H1 (cell line): Measurements from ENCODE around the gene TMEM116. TPM values are rescaled to one million over a fixed set of nuclear protein-coding genes. Genes with fewer than 3 reads are reported as not detected.

Experiments used
- CTCF ChIA-PET: fragments of 300-600 bp; sonication (Branson Sonifier 250); formaldehyde crosslinking; loops from one replicate; lab custom pipeline; 2021; ENCODE audit not compliant: partially characterized antibody; lab: Charles Lee
- POLR2A ChIA-PET: fragments of 300-600 bp; sonication (Branson Sonifier 250); formaldehyde crosslinking; loops from one replicate; lab custom pipeline; 2021; ENCODE audit warnings: inconsistent platforms; ENCODE audit not compliant: partially characterized antibody; lab: Charles Lee
- DNase-seq, 2 experiments: peaks; one replicate each; pipeline versions ENCODE4 v3.0.0 to v3.0.0-alpha.2; 2010 to 2022; ENCODE audit warnings: low spot score in 2 of 2, low read depth in 1 of 2, mixed read lengths in 1 of 2
- FAIRE-seq: peaks from 2 replicates; lab custom pipeline; 2011; peaks lifted over from hg19 to GRCh38; lab: Jason Lieb, UNC
- H2AFZ ChIP-seq: 2 replicates; pipeline ENCODE4 v1.8.1; 2012; ENCODE audit warnings: low read length, inconsistent platforms
- H2AK5ac ChIP-seq: 2 replicates; pipeline ENCODE4 v1.6.1; 2013; ENCODE audit warnings: low read depth, low read length
- H2BK120ac ChIP-seq: replicated peaks from 2 replicates; pipeline ENCODE3; 2013; ENCODE audit warnings: low read depth, low read length, inconsistent platforms
- H2BK12ac ChIP-seq: 2 replicates; pipeline ENCODE4 v1.6.1; 2013; ENCODE audit warnings: low read depth, low read length
- H2BK15ac ChIP-seq: 2 replicates; pipeline ENCODE4 v1.6.1; 2013; ENCODE audit warnings: low read length
- H2BK20ac ChIP-seq: 2 replicates; pipeline ENCODE4 v1.6.1; 2013; ENCODE audit warnings: low read length
- H2BK5ac ChIP-seq: 2 replicates; pipeline ENCODE4 v1.6.1; 2013; ENCODE audit warnings: low read depth, low read length
- H3K14ac ChIP-seq: 2 replicates; pipeline ENCODE4 v1.6.1; 2013; ENCODE audit warnings: inconsistent platforms; ENCODE audit not compliant: insufficient read length
- H3K18ac ChIP-seq: 2 replicates; pipeline ENCODE4 v1.6.1; 2013; ENCODE audit warnings: low read length; ENCODE audit errors: extremely low read depth
- H3K23ac ChIP-seq: 2 replicates; pipeline ENCODE4 v1.6.1; 2013; ENCODE audit warnings: inconsistent platforms; ENCODE audit not compliant: insufficient read length
- H3K23me2 ChIP-seq: 2 replicates; pipeline ENCODE4 v1.6.1; 2013; ENCODE audit warnings: low read depth, low read length
- H3K27ac ChIP-seq: 2 replicates; pipeline ENCODE4 v1.6.1; 2011; ENCODE audit warnings: low read depth, low read length, inconsistent platforms
- H3K27me3 ChIP-seq, 4 experiments: replicated peaks in 1 of 4; 1 replicate in 1 of 4; 2 replicates in 3 of 4; pipeline versions ENCODE4 v1.6.1 to v1.8.1; 2011 to 2013; ENCODE audit warnings: low read length in 3 of 4, mild to moderate bottlenecking in 3 of 4, inconsistent platforms in 2 of 4, mixed read lengths in 2 of 4, moderate library complexity in 1 of 4; ENCODE audit not compliant: control insufficient read depth in 3 of 4, insufficient read depth in 3 of 4; ENCODE audit errors: extremely low read depth in 1 of 4
- H3K36me3 ChIP-seq, 4 experiments: 2 replicates each; pipeline versions ENCODE4 v1.6.1 to v1.8.1; 2011 to 2013; ENCODE audit warnings: mild to moderate bottlenecking in 4 of 4, low read length in 3 of 4, moderate library complexity in 2 of 4, control low read depth in 1 of 4, inconsistent platforms in 1 of 4; ENCODE audit not compliant: insufficient read depth in 4 of 4, control insufficient read depth in 2 of 4
- H3K4ac ChIP-seq: replicated peaks from 2 replicates; pipeline ENCODE3; 2013; ENCODE audit warnings: low read length, low read depth, mixed read lengths, inconsistent platforms; ENCODE audit not compliant: insufficient read length
- H3K4me1 ChIP-seq, 4 experiments: replicated peaks in 1 of 4; 1 replicate in 1 of 4; 2 replicates in 3 of 4; pipeline versions ENCODE4 v1.6.1 to v1.8.1; 2011 to 2013; ENCODE audit warnings: low read length in 3 of 4, inconsistent platforms in 2 of 4, mixed read lengths in 1 of 4; ENCODE audit not compliant: insufficient read depth in 4 of 4, control insufficient read depth in 3 of 4
- H3K4me2 ChIP-seq, 2 experiments: 2 replicates each; pipeline versions ENCODE4 v1.6.1 to v1.8.1; 2011 to 2013; ENCODE audit warnings: low read depth in 2 of 2, low read length in 2 of 2, control low read depth in 1 of 2, inconsistent platforms in 1 of 2, mild to moderate bottlenecking in 1 of 2; ENCODE audit not compliant: insufficient read depth in 1 of 2
- H3K4me3 ChIP-seq, 4 experiments: fragments of 200-600, 300-600 bp in 1 of 4; sonication (generic), shearing (Covaris generic), sonication (Bioruptor Twin) in 1 of 4; 2 replicates each; pipeline versions ENCODE4 v1.5.1 to v1.8.1; 2011 to 2016; ENCODE audit warnings: low read length in 4 of 4, low read depth in 3 of 4, control low read depth in 2 of 4, inconsistent platforms in 2 of 4, mild to moderate bottlenecking in 2 of 4, mixed read lengths in 1 of 4, moderate library complexity in 1 of 4; ENCODE audit not compliant: insufficient read depth in 2 of 4; ENCODE audit errors: extremely low read depth in 1 of 4
- H3K56ac ChIP-seq: replicated peaks from 2 replicates; pipeline ENCODE3; 2013; ENCODE audit warnings: low read depth, mild to moderate bottlenecking, mixed read lengths, low read length, inconsistent platforms; ENCODE audit not compliant: insufficient read length
- H3K79me1 ChIP-seq: 2 replicates; pipeline ENCODE4 v1.6.1; 2013; ENCODE audit warnings: low read depth, low read length, control low read depth
- H3K79me2 ChIP-seq, 2 experiments: 2 replicates each; pipeline versions ENCODE4 v1.6.1 to v1.8.1; 2012 to 2013; ENCODE audit warnings: low read length in 2 of 2, mild to moderate bottlenecking in 2 of 2, inconsistent platforms in 1 of 2; ENCODE audit not compliant: insufficient read depth in 2 of 2, control insufficient read depth in 1 of 2
- H3K9ac ChIP-seq, 4 experiments: replicated peaks in 1 of 4; 1 replicate in 1 of 4; 2 replicates in 3 of 4; pipeline versions ENCODE4 v1.6.1 to v1.8.1; 2011 to 2013; ENCODE audit warnings: low read depth in 3 of 4, low read length in 3 of 4, control low read depth in 2 of 4, mild to moderate bottlenecking in 2 of 4, moderate library complexity in 2 of 4, inconsistent platforms in 1 of 4; ENCODE audit errors: extremely low read depth in 1 of 4
- H3K9me3 ChIP-seq, 2 experiments: 2 replicates each; pipeline versions ENCODE4 v1.6.1 to v1.8.1; 2012 to 2013; ENCODE audit warnings: mild to moderate bottlenecking in 2 of 2, moderate library complexity in 2 of 2, control low read depth in 1 of 2, inconsistent platforms in 1 of 2, low read depth in 1 of 2, low read length in 1 of 2, mixed read lengths in 1 of 2; ENCODE audit not compliant: insufficient read depth in 2 of 2
- H4K20me1 ChIP-seq, 2 experiments: replicated peaks in 1 of 2; 2 replicates each; pipeline versions ENCODE3 to v1.8.1; 2011 to 2013; ENCODE audit warnings: inconsistent platforms in 2 of 2, low read length in 2 of 2, mild to moderate bottlenecking in 1 of 2; ENCODE audit not compliant: insufficient read depth in 2 of 2, control insufficient read depth in 1 of 2
- H4K5ac ChIP-seq: 2 replicates; pipeline ENCODE4 v1.6.1; 2013; ENCODE audit warnings: low read length, low read depth, mixed read lengths, inconsistent platforms; ENCODE audit not compliant: insufficient read length
- H4K8ac ChIP-seq: 2 replicates; pipeline ENCODE4 v1.8.0; 2013; ENCODE audit warnings: mild to moderate bottlenecking, moderate library complexity, low read length, inconsistent platforms; ENCODE audit not compliant: insufficient read depth; ENCODE audit errors: extremely low read depth
- H4K91ac ChIP-seq: replicated peaks from 2 replicates; pipeline ENCODE3; 2013; ENCODE audit warnings: low read length, mixed read lengths, inconsistent platforms; ENCODE audit not compliant: insufficient read length
- BACH1 ChIP-seq: IDR thresholded peaks from 2 replicates; pipeline ENCODE4 v1.6.1; 2012; ENCODE audit warnings: low read length, improper control_type of control experiment
- EZH2 ChIP-seq: fragments of 200-600 bp; sonication (generic); IDR thresholded peaks from 2 replicates; pipeline ENCODE4 v1.7.1; 2012; ENCODE audit warnings: low read depth, mild to moderate bottlenecking, moderate library complexity, low read length, inconsistent platforms; ENCODE audit not compliant: severe bottlenecking
- HDAC2 ChIP-seq, 2 experiments: fragments of 300-600 bp in 1 of 2; sonication (generic) in 1 of 2; IDR thresholded peaks; 2 replicates each; pipeline ENCODE4 v1.6.1; 2011 to 2012; ENCODE audit warnings: low read depth in 2 of 2, low read length in 2 of 2, mild to moderate bottlenecking in 2 of 2, moderate library complexity in 2 of 2, borderline replicate concordance in 1 of 2, inconsistent platforms in 1 of 2
- RNF2 ChIP-seq: fragments of 200-900, 300-1000 bp; sonication (generic); IDR thresholded peaks from 2 replicates; pipeline ENCODE4 v1.7.1; 2016; ENCODE audit warnings: borderline replicate concordance, low read depth, mild to moderate bottlenecking, antibody characterized with exemption, low read length; ENCODE audit not compliant: poor library complexity, severe bottlenecking; ENCODE audit errors: missing control alignments
- SIN3A ChIP-seq, 2 experiments: IDR thresholded peaks in 1 of 2; conservative IDR thresholded peaks in 1 of 2; 2 replicates each; pipeline ENCODE4 v1.6.1; 2011 to 2012; ENCODE audit warnings: low read length in 2 of 2, improper control_type of control experiment in 1 of 2, low read depth in 1 of 2, mild to moderate bottlenecking in 1 of 2
- SP2 ChIP-seq: IDR thresholded peaks from 2 replicates; pipeline ENCODE4 v1.6.1; 2012; ENCODE audit warnings: mild to moderate bottlenecking, low read length, inconsistent platforms
- SP4 ChIP-seq: IDR thresholded peaks from 2 replicates; pipeline ENCODE4 v1.6.1; 2012; ENCODE audit warnings: low read length, inconsistent platforms
- TEAD4 ChIP-seq: IDR thresholded peaks from 2 replicates; pipeline ENCODE4 v1.6.1; 2012; ENCODE audit warnings: low read depth, low read length, inconsistent platforms, mixed read lengths
- YY1 ChIP-seq: IDR thresholded peaks from 2 replicates; pipeline ENCODE4 v1.6.1; 2011; ENCODE audit warnings: low read depth, mild to moderate bottlenecking, low read length
- WGBS, 2 experiments: shearing (Covaris generic) in 1 of 2; methylation state at CpG; one replicate each; pipeline versions ENCODE4 v1.1.6 to v1.1.7; 2013 to 2015; ENCODE audit warnings: low lambda C conversion rate in 2 of 2, mixed read lengths in 2 of 2, inconsistent platforms in 1 of 2, low coverage in 1 of 2, missing lambda C conversion rate in 1 of 2; ENCODE audit not compliant: insufficient replicate concordance in 2 of 2, insufficient coverage in 1 of 2, insufficient read length in 1 of 2; ENCODE audit errors: extremely low coverage in 1 of 2, missing lambda C conversion rate in 1 of 2; 5-methylcytosine and 5-hydroxymethylcytosine counted together
- polyA plus RNA-seq, 7 experiments: library from polyadenylated mRNA; depleted of rRNA in 3 of 7; stranded (reverse) in 5 of 7; unstranded in 2 of 7; fragments of >200 nt in 5 of 7; fragments of 200-250 nt in 2 of 7; gene quantifications; 1 replicate in 5 of 7; 2 replicates in 1 of 7; 4 replicates in 1 of 7; pipeline versions ENCODE4 v1.2.1 to v1.2.3, GENCODE V29; 2011 to 2013; ENCODE audit warnings: missing spikeins in 2 of 7, mixed read lengths in 2 of 7
- total RNA-seq: library from RNA; stranded (reverse); fragmentation: NEBNext Ultra II Directional; extraction: Animal tissue kit (Norgen Biotek cat#: 25700); gene quantifications from 2 replicates; pipeline ENCODE4 v1.2.1, GENCODE V29; 2021
- TF ChIP-seq, protein P1 (sequence below): IDR thresholded peaks from 2 replicates; pipeline ENCODE4 v1.6.1; 2012; ENCODE audit warnings: inconsistent platforms
- TF ChIP-seq, protein P2 (sequence below), 3 experiments: IDR thresholded peaks; 1 replicate in 2 of 3; 2 replicates in 1 of 3; pipeline versions ENCODE4 v1.5.1 to v1.6.1; 2011; ENCODE audit warnings: low read length in 3 of 3, mild to moderate bottlenecking in 3 of 3, inconsistent platforms in 2 of 3, low read depth in 1 of 3, moderate library complexity in 1 of 3; ENCODE audit not compliant: insufficient read depth in 1 of 3; ENCODE audit errors: control extremely low read depth in 1 of 3

The TMEM116 gene
- total and polyA plus RNA-seq, 2 of the 8 experiments (the other 6 are each of a cell fraction or from before 2014, with no cell fraction given) = 8.1 to 25.2 TPM

DNA sequence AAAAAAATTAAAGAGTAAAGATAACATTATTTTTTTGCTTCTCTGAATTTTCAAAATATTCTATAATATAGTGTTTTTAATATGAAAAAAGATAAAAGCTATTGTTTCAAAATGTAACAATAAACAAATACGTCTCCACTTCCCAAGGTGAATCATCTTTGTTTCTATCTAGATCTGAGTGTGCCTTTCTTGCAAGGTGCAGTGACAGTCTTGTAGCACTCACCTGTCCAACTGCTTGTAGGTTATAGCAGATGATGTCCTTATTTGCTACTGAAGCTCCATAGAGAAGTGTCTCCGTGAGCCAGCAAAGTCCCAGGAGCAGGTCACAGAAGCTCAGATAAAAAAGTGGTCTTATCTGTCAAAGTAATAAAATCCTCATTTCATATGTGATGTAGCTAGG is 21.4 kb downstream of the TMEM116 start:
- Histone ChIP-seq H3K4me3 (no peak overlapping the region), H3K27ac (no peak overlapping the region), H3K14ac (no peak overlapping the region), H3K9me3 (no peaks in the 10 kb centered on the region), H3K4me1 (no peaks in the 10 kb centered on the region), H2BK20ac (no peak overlapping the region), H3K56ac (no peak overlapping the region), H3K79me1 (no peaks in the 10 kb centered on the region), H3K4me2 (no peak overlapping the region), H2BK120ac (no peak overlapping the region), H2BK12ac (no peak overlapping the region), H3K4ac (no peak overlapping the region), H4K8ac (no peak overlapping the region), H4K20me1 (no peaks in the 10 kb centered on the region), H2AFZ (no peak overlapping the region), H3K36me3 (no peaks in the 10 kb centered on the region), H2BK5ac (no peak overlapping the region), H3K18ac (no peak overlapping the region), H4K5ac (no peak overlapping the region), H3K79me2 (no peaks in the 10 kb centered on the region), H3K9ac (no peak overlapping the region), H4K91ac (no peak overlapping the region), H3K23me2 (no peaks in the 10 kb centered on the region), H3K23ac (no peak overlapping the region), H2BK15ac (no peak overlapping the region), H3K27me3 (no peaks in the 10 kb centered on the region), H2AK5ac (no peak overlapping the region)
- 72% methylated on average over 2 of the region's 2 CpGs; no CpG with 5 or more reads in 1 of the 2 experiments for WGBS, 2 experiments
- FAIRE-seq = no peak
- CTCF ChIA-PET = interaction anchor here (0.6 to 1.4 kb wide), 5 partner anchors 9 to 465 kb away, joined by 3 to 4 read pairs (median 4); no protein-coding TSS in a partner anchor
- POLR2A ChIA-PET = interaction anchor here (0.7 to 1.8 kb wide), 3 partner anchors 23 to 127 kb away, joined by 3 to 6 read pairs (median 3); no protein-coding TSS in a partner anchor
- DNase-seq = no peak
- no peak for TF ChIP-seq HDAC2 (IDR thresholded peaks at IDR 0.05; ENCODE audit: borderline replicate concordance in 1 of 2, low read depth in 2 of 2, low read length in 2 of 2)
- no peak for TF ChIP-seq EZH2
- TF ChIP-seq, protein P1, sequence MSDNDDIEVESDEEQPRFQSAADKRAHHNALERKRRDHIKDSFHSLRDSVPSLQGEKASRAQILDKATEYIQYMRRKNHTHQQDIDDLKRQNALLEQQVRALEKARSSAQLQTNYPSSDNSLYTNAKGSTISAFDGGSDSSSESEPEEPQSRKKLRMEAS = no peak
- no peak for TF ChIP-seq SP4
- no peak for TF ChIP-seq BACH1
- no peak for TF ChIP-seq TEAD4
- no peak for TF ChIP-seq YY1
- TF ChIP-seq, protein P2, sequence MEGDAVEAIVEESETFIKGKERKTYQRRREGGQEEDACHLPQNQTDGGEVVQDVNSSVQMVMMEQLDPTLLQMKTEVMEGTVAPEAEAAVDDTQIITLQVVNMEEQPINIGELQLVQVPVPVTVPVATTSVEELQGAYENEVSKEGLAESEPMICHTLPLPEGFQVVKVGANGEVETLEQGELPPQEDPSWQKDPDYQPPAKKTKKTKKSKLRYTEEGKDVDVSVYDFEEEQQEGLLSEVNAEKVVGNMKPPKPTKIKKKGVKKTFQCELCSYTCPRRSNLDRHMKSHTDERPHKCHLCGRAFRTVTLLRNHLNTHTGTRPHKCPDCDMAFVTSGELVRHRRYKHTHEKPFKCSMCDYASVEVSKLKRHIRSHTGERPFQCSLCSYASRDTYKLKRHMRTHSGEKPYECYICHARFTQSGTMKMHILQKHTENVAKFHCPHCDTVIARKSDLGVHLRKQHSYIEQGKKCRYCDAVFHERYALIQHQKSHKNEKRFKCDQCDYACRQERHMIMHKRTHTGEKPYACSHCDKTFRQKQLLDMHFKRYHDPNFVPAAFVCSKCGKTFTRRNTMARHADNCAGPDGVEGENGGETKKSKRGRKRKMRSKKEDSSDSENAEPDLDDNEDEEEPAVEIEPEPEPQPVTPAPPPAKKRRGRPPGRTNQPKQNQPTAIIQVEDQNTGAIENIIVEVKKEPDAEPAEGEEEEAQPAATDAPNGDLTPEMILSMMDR (IDR thresholded peaks at IDR 0.05; ENCODE audit: control extremely low read depth in 1 of 3, insufficient read depth in 1 of 3, low read depth in 1 of 3, low read length in 3 of 3) = no peak
- TF ChIP-seq SIN3A (conservative IDR thresholded peaks at IDR 0.05 in 1 of 2, IDR thresholded peaks at IDR 0.05 in 1 of 2; ENCODE audit: low read depth in 1 of 2, low read length in 2 of 2) = no peak
- TF ChIP-seq SP2 = no peak
- no peak for TF ChIP-seq RNF2
